Left hindlimb (tissue), 1 donor: ENCODE results near the gene TXNIP.

Source experiments
- DNase-seq: peaks from one replicate; pipeline ENCODE4 v3.0.0-alpha.2; 2018

The TXNIP gene

DNA sequence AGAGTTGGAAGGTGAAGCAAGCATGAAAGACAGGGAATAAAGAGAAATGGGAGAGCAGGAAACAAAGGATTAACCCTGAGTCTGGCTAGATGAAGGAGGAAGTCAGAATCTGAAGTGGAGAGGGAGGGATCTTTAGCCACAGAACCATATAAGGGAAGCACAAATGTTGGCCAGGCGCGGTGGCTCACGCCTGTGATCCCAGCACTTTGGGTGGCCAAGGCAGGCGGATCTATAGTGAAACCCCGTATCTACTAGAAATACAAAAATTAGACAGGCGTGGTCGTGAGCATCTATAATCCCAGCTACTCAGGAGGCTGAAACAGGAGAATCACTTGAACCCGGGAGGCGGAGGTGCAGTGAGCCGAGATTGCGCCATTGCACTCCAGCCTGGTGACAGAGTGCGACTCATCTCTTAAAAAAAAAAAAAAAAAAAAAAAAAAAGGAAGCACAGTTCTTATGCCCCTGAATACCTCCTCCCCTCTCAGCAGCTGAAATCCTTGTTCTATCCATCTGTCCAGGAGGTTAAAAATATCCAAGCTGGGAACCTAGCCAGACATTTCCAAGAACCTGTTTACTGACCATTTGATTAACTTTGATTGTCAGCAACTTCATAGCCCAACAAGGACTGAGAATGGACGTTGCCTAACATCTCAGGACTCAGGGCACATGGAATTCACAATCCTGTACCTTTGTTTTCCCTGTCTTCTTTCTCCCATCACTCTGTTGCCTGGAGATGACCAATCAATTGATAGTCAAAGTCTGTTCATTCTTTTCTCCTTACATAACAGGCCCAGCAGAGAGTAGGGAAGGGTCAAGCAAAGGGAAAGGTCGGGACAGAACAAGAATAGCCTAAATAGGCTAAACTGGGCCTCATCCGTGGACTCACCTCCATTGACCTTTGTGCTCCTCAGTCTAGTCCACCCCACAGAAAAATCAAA is 10.6 kb downstream of the TXNIP start:
- no peak for DNase-seq

DNA sequence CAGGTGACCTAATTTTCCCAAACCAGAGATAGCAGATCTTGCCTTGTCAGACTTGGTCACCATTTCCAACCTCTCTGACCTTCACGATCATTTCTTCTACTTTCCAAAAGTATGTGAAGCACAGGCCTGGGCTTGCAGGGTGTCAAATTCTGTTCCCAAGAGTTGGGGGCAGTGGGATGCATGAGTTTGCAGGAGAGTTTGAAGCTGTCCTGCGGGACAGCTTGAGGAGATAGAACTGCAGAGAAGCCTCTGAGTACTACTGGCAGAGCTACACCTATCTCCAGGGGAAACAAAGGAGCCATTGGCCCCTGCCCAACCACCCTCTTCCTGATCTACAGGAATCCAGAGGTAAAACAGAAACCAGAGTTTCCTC is 11.3 kb downstream of the TXNIP start:
- no peak for DNase-seq

DNA sequence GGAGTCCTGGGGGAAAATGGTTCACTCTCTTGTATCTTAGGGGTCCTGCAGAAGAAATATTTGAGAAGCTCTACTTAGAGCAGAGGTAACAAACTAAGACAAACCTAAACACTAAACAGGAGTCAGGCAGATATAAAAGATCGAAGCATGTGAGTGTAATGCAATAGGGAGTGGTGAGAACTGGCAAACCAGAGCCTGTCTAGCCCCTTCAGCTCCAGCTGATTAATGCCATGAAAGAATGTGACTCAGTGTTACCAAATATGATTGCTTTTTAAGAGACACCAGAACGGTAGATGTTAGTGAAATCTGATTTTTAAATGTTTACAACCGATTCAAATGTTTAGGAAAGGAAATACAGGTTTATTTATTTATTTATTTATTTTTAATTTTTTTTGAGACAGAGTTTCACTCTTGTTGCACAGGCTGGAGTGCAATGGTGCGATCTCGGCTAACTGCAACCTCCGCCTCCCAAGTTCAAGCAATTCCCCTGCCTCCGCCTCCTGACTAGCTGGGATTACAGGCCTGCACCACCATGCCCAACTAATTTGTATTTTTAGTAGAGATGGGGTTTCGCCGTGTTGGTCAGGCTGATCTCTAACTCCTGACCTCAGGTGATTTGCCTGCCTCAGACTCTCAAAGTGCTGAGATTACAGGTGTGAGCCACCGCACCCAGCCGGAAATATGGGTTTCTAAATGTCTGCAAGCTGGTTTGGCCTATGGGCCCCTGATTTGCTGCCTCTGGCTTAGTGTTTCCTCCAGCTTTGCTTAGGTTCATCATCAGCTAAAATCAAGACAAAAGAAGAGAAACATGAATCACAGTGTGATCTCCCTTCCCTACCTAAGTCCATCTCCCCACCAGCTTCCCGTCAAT is 12.2 kb downstream of the TXNIP start:
- no peak for DNase-seq

DNA sequence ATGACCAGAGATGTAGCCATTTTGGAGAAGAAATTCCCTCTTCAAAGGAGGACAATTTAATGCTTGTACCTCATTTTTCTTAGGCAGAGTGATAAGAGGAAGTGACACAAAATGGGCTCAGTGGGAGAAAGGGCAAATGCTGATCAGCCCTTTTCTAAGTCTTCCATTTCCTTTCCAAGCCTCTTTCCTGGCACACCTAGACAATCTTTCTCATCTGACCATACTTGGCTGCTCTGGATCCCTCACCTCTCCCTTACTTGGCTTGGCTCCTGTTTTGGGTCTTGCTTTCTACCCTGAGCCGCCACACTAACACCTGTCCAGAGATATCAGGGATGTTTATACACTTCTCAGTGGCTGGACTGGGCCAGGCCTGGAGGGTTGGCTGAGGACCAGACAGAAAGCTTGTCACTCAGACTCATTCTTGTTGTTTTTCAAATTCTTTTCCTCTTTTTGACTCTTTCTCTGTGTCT is 13.1 kb downstream of the TXNIP start:
- no peak for DNase-seq

DNA sequence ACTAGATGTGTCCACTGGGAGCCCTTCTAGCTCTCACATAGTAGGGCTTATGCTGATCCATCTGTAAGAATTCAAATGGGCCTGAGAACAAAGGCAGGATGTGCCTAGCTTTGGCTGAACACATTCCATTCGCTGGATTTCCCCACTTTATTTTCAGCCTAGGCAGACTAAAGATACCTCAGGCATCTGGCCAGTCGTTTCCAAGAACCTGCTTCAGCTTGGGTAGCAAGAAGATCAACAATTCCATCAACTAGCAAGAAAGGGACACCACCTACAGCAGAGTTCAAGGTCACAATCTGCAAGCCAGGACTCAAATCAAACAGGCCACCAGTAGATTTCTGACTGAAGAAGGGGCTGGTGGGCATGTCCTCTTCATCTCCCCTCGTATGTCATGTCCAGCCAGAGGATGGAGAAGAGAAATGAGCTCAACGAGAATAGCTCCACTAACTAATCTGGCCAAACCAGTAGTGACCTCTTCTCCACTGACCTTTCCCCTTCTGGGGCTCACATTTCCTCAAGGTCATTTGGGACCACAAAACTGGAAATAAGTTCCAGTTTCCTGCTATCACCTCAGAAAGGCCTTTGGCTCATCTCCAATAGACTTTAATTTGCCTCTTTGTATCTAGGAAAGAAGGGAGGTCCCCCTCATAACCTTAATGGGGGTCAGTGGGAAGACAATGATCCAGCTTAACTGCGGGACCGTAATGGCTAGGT is 14.2 kb downstream of the TXNIP start:
- DNase-seq = no peak

DNA sequence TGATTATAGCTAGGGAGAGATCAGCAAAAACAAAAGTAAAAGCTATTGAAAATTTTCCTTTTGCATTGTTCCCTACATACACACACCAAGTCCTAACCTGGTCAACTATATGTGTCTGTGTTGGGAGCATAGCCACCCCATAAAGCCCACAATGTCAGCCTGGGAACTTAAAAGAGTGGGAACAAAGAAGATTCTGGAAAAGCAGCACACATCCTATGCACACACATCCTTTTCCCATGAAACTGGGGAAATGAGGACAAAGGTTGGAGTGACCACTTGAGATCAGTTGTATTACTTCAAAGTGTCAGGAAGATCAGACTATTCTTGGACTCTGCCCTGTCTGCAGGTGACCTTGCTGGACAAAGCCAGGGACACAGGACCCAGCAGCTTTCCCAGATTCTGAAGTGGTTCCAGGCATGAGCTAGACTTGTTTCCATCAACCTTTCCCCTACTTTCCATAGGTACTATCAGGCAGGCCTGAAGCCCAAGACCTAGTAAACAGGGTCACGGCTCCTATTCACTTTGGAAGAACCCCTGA is 15.9 kb downstream of the TXNIP start:
- DNase-seq = no peak

DNA sequence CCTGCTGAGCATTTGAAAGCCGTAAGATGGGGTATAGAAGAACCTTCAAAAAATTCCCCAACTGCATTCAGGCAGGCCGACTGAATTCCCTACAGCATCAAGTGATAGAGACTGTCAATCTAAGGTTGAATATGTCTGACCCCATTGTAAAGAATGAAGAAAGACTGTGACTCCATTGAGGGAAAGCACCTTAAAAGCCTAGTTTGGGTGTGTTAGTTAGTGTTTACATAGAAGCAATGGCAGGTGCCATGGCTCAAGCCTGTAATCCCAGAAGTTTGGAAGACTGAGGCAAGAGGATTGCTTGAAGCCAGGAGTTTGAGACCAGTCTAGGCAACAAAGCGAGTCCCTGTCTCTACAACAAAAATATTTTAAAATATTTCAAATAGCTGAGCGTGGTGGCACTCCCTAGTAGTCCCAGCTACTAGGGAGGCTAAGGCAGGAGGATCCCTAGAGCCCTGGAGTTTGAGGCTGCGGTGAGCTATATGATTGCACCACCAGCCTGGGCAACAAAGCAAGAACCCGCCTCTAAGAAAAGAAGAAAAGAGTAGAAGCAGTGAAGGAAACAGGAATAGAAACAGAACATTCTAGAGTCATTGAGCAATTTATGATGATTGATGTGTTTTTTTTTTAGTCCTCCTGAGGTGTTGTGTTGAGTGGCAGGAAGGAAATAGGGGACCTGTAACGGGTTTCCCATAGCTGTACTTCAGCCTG is 16.5 kb downstream of the TXNIP start:
- no peak for DNase-seq

DNA sequence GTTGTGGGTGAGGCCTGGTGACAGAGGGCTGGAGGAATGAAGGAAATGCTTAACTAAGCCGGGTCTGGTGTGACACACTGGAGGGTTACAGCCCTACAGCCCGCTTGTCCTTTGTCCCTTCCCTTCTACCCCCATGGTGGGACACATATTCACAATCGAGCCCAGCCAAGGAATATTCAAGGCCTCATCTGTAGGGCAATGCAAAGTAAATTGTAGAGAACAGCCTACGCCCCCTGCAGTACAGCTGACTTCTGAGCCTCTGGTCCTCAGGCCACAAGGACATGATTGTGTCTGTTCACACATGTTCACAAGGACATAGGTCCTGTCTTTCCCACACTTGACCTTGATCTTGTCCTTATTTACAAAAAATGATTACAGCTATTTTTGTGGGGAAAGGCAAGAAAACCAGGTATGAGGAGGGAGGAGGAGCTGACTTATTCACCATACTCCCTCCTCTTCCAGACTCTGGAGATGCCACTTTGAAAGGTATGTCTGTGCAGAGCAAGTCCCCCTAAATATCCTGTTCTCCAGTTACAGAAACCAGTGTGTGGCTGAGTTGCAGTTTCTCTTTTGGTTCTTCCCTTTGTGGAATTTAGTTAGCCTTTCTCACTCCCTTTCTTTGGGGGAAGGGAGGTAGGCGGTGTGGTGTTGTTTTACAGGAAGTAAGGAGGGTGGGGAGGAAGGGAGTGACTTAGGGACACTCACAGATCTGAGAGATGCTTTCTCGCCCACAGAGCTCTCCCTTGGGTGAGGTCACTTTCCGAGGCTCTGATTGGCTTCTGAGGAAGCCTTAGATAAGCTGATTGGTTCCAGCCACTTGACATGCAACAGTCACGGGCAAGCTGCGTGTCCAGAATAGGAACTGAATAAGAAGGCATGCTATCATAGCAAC is 17.3 kb downstream of the TXNIP start:
- DNase-seq = peak; percentile 94

DNA sequence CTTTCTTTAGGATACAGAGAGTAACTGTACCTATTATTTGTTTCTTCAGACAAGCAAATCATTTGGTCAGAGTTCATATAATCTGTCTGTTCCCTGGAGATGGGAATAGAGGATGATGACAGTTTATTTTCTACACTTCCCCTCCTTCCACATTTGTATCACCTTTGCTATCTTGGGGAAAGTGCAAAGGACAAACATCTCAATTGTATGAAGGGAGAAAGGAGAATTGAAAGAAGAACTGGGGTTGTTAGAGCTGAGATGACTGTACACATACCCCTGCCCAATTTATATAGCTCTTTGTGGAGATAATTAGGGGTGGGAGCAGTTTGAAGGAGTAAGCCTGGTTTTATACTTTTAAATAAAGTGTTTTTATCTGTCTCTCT is 17.9 kb downstream of the TXNIP start:
- no peak for DNase-seq

DNA sequence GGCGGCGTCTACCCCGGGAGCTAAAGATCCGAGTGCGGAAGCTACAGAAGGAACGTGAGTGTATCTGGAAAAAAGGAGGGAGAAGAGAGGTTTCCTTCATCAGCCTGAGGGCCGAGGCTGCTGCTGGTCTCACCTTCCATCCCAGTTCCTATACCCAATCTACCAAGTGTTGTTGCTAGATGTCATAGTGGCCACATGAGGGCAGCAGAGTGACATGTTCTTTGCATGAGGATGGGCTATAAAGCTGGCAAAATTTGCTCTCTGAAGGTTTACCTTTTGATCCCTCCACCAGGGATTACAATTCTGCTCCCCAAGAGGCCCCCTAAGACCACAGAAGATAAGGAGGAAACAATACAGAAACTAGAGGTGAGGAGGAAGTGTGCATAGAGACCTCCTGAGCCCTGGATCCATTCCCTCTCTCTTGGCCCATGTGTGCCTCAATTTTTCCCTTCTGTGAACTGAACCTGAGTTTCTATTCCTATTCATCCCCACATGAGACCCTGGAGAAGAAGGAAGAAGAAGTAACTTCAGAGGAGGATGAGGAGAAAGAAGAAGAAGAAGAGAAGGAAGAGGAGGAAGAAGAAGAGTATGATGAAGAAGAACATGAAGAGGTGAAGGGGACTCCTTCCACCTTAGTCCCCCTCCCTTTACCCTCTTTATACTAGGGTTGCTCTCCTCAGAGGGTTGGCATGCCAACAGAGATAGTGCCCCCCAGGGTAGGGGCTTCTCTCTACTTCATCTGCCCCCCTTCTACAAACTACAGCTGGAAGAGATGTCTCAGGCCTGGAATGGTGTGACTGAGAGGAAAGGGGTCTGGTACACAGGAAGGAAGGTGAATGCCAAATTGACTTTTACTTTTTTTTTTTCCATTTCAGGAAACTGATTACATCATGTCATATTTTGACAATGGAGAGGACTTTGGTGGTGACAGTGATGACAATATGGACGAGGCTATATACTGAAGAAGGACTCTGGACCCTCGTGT is 18.6 kb downstream of the TXNIP start:
- no peak for DNase-seq

DNA sequence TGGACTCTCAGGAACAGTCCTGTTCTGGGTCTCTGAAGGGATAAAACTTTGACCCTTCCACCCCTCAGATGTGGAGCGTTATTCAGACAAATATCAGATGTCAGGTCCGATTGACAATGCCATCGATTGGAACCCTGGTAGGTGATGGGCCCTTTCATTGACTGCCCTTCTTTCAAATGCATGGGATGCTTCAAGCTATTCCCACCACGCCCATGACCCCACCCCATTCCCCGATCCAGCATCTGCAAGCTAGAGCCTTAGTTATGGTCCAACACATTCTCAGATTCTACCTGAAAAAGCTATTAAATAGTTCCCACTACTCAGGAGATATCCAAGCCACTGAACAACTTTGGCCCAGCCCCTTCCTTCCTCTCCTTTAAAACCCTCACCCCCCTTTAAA is 19.4 kb downstream of the TXNIP start:
- no peak for DNase-seq

DNA sequence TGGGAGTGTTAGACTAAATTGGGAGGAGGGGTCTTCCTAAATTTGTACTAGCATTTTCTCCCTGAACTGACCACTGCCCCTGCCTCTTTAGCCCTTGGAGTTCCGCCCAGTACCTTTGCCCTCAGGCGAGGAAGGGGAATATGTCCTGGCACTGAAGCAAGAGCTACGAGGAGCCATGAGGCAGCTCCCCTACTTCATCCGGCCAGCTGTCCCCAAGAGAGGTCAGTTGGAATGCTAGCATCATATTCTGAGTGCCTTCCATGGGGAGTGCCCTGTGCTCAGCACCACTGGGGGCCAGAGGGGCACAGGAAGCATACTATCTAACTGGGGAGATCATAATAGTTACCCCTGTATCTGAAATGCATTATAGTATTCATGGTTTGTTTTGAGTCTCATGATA is 21.2 kb downstream of the TXNIP start:
- DNase-seq = no peak

DNA sequence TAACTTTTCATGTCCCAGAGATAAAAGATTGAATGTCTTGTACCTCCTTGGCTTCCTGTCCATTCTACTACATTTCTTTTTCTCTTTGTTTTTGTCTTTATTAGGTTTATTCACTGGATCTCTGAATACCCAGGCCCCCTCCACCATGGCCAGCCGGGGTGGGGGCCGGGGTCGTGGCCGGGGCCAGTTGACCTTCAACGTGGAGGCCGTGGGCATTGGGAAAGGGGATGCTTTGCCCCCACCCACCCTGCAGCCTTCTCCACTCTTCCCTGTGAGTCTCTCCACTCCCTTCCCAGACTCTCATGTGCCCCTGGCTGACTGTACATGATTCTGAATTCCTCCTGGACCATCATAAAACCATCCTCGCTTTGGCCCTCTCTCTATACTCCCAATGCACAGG is 21.7 kb downstream of the TXNIP start:
- DNase-seq = no peak

DNA sequence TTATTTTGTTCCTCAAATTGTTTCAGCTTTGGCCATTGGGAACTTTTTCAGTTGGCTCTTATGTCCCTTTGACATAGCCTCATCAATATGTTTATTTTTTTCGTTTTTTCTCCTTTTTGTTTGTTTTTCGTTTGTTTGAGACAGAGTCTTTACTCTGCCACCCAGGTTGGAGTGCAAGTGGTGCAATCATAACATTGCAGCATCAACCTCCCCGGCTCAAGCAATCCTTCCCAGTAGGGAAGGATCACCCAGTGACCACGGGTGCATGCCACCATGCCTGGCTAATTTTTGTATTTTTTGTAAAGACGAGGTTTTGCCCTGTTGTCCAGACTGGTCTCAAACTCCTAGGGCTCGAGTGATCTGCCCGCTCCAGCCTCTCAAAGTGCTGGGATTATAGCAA is 23.8 kb downstream of the TXNIP start:
- DNase-seq = no peak

DNA sequence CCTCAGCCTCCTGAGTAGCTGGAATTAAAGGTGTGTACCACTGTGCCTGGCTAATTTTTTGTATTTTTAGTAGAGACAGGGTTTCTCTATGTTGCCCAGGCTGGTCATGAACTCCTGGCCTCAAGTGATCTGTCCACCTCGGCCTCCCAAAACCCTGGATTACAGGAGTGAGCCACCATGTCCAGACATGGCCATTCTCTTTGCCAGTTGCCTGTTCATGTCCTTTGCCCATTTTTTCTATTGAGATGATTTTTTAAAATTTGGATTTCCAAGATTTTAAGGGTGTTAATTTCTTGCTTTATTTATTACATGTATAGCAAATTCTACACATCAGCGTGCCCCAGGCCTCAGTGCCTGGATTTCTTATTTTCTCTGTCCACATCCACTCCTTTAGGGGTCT is 29.1 kb downstream of the TXNIP start:
- DNase-seq = no peak

DNA sequence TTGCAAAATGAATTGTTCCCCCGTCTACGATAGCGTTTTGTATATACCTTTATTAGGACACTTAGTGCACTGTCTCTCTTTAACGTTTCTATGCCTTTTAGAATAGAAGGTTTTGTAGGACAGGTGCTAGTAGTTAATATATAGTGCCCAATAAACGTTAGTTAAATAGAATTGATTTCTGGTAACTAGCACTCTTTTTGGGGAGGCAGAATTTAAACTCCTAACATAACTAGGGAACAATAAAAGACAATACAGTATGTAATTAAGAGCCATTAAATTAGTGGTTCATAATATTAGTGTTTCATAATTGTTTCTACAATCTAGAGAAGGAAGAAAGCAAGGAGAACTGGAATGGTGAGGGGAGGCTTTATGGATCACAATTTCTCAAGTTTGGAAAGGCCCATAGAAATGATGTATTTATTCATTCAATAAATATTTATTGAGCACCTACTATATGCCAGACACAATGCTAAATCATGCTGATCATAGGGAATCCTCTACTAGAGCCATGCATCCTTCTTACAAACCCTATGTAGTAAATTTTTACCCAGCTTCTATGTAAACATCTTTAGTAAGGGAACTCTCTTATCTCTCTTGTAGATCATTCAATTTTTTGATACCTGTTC is 31.1 kb downstream of the TXNIP start:
- DNase-seq = no peak

DNA sequence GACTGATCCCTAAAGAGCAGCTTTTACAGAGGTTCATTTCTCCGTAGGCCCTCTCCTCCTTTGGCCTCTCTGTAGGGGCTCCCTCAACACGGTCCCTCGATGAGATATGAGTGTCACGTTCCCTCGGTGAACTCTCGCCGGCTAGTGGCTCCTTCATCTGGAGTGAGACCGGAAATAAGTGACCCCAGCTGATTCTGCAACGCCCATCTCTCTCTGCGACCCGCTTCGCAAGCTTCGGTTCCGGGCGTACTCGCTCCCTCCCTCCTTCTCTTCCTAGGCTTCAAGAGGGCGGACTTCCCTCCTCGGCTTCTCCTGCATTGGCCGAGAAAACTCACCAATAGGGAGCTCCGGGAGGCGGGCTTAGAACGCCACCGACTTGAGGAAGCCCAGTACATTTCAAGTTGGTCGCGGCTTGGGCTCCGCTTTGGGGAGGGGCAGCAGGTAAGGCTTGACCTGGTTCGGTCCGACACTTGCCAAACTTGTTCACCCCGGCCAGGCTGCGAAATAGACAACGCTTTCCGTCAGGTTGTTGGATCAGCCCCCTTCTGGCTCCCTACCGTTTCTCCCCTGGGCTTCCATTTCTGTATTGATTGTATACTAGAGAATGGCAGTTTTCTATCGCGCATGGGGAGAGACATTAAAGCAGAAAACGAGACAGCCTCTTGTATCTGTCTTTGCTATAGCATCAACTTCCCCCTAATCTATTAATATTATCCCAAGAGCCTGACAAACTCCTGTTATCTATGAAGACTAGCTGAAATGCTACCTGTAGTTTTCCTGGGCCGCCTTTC is 31.9 kb downstream of the TXNIP start, which contains the start of the genes ANKRD34A and POLR3GL:
ANKRD34A (minus strand) TSS at position 248 of the 791 bp plus-strand sequence. CDS start 2,816 bp downstream, outside the sequence.
POLR3GL (plus strand) TSS at position 363 of the 791 bp plus-strand sequence. CDS start 10,176 bp downstream, outside the sequence.
- DNase-seq = peak; percentile 94
